Measurements from ENCODE around the gene PSEN2. TPM values are rescaled to one million over a fixed set of nuclear protein-coding genes. Genes with fewer than 3 reads are reported as not detected.

The PSEN2 gene
- total and polyA plus RNA-seq, 2 donors (not counting 3 experiments of a cell fraction or from before 2014, with no cell fraction given), result 12.5 to 19.3 TPM

DNA sequence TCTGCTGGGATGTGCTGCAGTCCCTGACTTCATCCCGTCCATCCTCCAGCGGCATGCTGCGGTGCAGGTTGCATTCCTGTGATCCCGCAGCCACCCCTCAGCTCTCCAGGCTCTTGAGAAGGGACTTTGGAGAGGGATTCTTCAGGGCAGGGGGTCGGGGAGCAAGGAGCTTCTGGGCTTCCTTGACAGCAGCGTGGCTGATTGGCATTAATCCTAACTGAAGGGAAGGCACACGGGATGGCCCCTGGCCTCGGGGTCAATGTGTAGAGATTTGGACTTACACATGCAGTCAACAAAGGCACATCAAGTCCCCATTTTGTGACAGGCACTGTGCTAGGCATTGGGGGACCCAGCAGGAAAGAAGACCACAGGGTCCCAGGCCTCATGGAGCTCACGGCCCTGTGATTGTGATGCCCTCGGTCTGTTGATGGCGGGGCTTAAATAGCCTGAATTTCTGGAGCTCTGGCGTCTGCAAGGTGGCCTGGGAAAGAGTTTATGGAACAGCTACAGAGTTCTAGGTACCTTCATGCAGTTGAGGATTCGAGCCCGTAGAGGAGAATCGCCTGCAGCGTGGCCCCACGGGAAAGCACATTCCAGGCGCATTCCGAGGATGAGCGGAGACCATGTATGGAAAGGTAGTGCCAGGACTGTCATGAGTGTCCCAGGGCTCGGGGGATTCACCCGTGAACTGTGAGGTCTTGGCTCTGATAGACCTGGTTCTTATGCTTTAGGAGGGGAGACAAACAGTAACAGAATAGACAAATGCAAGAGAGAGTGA lies 20.1 kb downstream of the PSEN2 start:
- H2AFZ ChIP-seq (ENCODE audit: low read depth, low read length), result no peak overlapping the region
- TF ChIP-seq, protein P1, sequence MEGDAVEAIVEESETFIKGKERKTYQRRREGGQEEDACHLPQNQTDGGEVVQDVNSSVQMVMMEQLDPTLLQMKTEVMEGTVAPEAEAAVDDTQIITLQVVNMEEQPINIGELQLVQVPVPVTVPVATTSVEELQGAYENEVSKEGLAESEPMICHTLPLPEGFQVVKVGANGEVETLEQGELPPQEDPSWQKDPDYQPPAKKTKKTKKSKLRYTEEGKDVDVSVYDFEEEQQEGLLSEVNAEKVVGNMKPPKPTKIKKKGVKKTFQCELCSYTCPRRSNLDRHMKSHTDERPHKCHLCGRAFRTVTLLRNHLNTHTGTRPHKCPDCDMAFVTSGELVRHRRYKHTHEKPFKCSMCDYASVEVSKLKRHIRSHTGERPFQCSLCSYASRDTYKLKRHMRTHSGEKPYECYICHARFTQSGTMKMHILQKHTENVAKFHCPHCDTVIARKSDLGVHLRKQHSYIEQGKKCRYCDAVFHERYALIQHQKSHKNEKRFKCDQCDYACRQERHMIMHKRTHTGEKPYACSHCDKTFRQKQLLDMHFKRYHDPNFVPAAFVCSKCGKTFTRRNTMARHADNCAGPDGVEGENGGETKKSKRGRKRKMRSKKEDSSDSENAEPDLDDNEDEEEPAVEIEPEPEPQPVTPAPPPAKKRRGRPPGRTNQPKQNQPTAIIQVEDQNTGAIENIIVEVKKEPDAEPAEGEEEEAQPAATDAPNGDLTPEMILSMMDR (IDR thresholded peaks at IDR 0.05; ENCODE audit: extremely low read depth in 1 of 2, insufficient read depth in 1 of 2, low read depth in 1 of 2, low read length in 2 of 2), result no peak
- no peak for TF ChIP-seq POLR2AphosphoS5 (IDR thresholded peaks at IDR 0.05; ENCODE audit: insufficient read depth, low read depth, low read length)
- TF ChIP-seq MYC (IDR thresholded peaks at IDR 0.05; ENCODE audit: low read depth, low read length), result no peak
- no peak for TF ChIP-seq EZH2 (IDR thresholded peaks at IDR 0.05; ENCODE audit: borderline replicate concordance, low read depth, low read length, severe bottlenecking)
- TF ChIP-seq POLR2A (IDR thresholded peaks at IDR 0.05; ENCODE audit: low read depth, low read length), result no peak
- no peak for TF ChIP-seq FOS (IDR thresholded peaks at IDR 0.05; ENCODE audit: borderline replicate concordance, insufficient read depth, low read length)
- TF ChIP-seq, protein P2, sequence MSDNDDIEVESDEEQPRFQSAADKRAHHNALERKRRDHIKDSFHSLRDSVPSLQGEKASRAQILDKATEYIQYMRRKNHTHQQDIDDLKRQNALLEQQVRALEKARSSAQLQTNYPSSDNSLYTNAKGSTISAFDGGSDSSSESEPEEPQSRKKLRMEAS (IDR thresholded peaks at IDR 0.05; ENCODE audit: insufficient read depth, insufficient read length), result no peak
- CTCF ChIA-PET, result no interaction called here
- no peaks in the 10 kb centered on the region for H4K20me1 ChIP-seq (replicated peaks; ENCODE audit: control insufficient read depth, extremely low read depth, insufficient read depth, low read length)
- H3K9ac ChIP-seq (replicated peaks; ENCODE audit: extremely low read depth, insufficient read depth, low read length), result no peak overlapping the region
- no TSS peak for BruUV-seq (replicated peaks)
- H3K4me3 ChIP-seq (replicated peaks in 1 of 3; ENCODE audit: insufficient read depth in 1 of 3, low read depth in 1 of 3, low read length in 3 of 3), result no peak overlapping the region
- H3K27ac ChIP-seq (ENCODE audit: insufficient read depth, low read depth, low read length), result no peak overlapping the region
- no peaks in the 10 kb centered on the region for H3K36me3 ChIP-seq (ENCODE audit: control insufficient read depth in 2 of 2, extremely low read depth in 1 of 2, insufficient read depth in 2 of 2, low read length in 2 of 2)
- FAIRE-seq (no peak), DNase-seq (ENCODE audit: low read depth, low spot score) (no peak)
- H3K9me3 ChIP-seq (replicated peaks; ENCODE audit: control insufficient read depth, insufficient read depth, low read length), result no peaks in the 10 kb centered on the region
- H3K4me2 ChIP-seq (ENCODE audit: insufficient read depth, low read length), result no peak overlapping the region
- H3K9me1 ChIP-seq (replicated peaks; ENCODE audit: control insufficient read depth, extremely low read depth, insufficient read depth, low read length), result no peaks in the 10 kb centered on the region
- no peaks in the 10 kb centered on the region for H3K27me3 ChIP-seq (ENCODE audit: control insufficient read depth in 2 of 2, insufficient read depth in 2 of 2, low read length in 2 of 2)
- dilution Hi-C loops (cut with MboI; ENCODE audit: extremely low pct_ligation_motif_present, low sequenced_read_pairs), result no loop called here
- POLR2A ChIA-PET, result interaction anchor here (0.5 kb wide), 1 partner anchor 170 kb away, joined by 14 read pairs; no protein-coding TSS in a partner anchor
- intact Hi-C loops (cut with micrococcal nuclease), result loop anchor here (5.0 kb wide), 1 partner anchor 258 kb away; no protein-coding TSS in a partner anchor
- peaks cover 8% of the 10 kb centered on the region for H3K4me1 ChIP-seq (ENCODE audit: control insufficient read depth, extremely low read depth, insufficient read depth, low read length)
- no peaks in the 10 kb centered on the region for H3K79me2 ChIP-seq (ENCODE audit: control insufficient read depth, insufficient read depth, low read length)
